ENCODE data around the gene CEACAM8.

DNA sequence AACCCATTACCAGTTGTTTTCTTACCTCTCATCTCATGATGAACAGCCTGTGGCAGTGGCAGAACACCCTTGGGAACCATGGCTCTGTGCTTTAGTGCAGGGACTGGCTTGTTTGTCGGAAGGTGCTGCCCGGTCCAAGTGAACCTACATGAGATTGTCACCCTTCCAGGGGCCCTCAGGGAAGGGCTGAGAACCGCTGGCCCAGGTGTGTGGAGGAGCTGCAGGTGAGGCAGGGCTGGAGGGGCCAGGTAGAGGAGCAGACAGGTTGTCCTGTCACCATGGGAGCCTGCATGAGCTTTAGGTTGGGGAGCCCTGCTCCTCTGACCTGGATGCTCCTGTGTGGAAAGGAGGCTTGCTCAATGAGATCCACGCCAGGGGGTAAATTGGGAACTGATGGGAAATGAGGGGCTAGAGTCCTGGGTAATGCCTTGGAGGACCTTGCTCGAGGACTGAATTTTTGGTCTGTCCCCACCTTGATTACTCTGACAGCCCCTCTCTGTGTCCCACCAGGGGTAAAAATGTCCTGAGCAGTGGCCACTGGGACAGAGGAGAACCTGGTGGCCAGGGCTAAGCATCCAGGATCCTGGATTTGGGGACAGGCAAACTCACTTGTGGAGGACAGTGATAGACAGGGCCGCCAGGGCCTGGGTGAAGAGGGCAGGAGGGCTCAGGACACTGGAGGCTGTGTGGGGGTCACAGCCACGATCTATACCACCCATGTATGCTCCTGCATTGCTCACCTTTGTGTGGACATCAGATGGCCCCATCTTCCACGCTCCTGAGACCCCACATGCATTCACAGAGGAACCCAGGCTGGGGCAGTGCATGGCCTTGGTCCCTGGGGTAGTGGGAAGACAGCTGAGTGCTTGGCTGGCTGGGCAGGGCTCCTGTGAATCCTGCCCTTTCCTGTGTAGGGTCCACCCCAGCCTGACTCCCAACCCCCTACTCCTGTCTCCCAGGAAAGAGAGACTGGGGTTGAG lies 42.3 kb downstream of the CEACAM8 start:
- TF ChIP-seq, protein P1, sequence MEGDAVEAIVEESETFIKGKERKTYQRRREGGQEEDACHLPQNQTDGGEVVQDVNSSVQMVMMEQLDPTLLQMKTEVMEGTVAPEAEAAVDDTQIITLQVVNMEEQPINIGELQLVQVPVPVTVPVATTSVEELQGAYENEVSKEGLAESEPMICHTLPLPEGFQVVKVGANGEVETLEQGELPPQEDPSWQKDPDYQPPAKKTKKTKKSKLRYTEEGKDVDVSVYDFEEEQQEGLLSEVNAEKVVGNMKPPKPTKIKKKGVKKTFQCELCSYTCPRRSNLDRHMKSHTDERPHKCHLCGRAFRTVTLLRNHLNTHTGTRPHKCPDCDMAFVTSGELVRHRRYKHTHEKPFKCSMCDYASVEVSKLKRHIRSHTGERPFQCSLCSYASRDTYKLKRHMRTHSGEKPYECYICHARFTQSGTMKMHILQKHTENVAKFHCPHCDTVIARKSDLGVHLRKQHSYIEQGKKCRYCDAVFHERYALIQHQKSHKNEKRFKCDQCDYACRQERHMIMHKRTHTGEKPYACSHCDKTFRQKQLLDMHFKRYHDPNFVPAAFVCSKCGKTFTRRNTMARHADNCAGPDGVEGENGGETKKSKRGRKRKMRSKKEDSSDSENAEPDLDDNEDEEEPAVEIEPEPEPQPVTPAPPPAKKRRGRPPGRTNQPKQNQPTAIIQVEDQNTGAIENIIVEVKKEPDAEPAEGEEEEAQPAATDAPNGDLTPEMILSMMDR (IDR thresholded peaks at IDR 0.05): no peak
- no peak for TF ChIP-seq POLR2A (IDR thresholded peaks at IDR 0.05)

All from testis (tissue), 2 donors.